KMS-11 (cell line): ENCODE results near the gene SPATA22.

ENCODE experiments used
- H2AFZ ChIP-seq: fragments of 200-600 bp; sonication (generic); 2 replicates; pipeline ENCODE4 v1.6.1; 2016; ENCODE audit warnings: antibody characterized with exemption, mixed run types, low read depth
- H3K27ac ChIP-seq: fragments of 200-600 bp; sonication (generic); 2 replicates; pipeline ENCODE4 v1.6.1; 2016; ENCODE audit warnings: mild to moderate bottlenecking, mixed run types
- H3K27me3 ChIP-seq: fragments of 200-600 bp; sonication (generic); 2 replicates; pipeline ENCODE4 v1.6.1; 2017; ENCODE audit warnings: mild to moderate bottlenecking, low read depth, mixed run types, moderate library complexity; ENCODE audit not compliant: insufficient read depth
- H3K36me3 ChIP-seq: fragments of 200-600 bp; sonication (generic); 2 replicates; pipeline ENCODE4 v1.6.1; 2017; ENCODE audit warnings: mild to moderate bottlenecking, mixed run types; ENCODE audit not compliant: insufficient read depth
- H3K4me1 ChIP-seq: fragments of 200-600 bp; sonication (generic); 2 replicates; pipeline ENCODE4 v1.6.1; 2016; ENCODE audit warnings: mild to moderate bottlenecking, low read depth, mixed run types; ENCODE audit not compliant: poor library complexity, severe bottlenecking
- H3K4me2 ChIP-seq: fragments of 200-600 bp; sonication (generic); 2 replicates; pipeline ENCODE4 v1.7.0; 2016; ENCODE audit warnings: mild to moderate bottlenecking, mixed run types
- H3K4me3 ChIP-seq: fragments of 200-600 bp; sonication (generic); IDR thresholded peaks from 2 replicates; pipeline ENCODE4 v1.6.1; 2017; ENCODE audit warnings: low read depth, low read length, mixed read lengths; ENCODE audit not compliant: insufficient read depth
- H3K79me2 ChIP-seq: fragments of 200-600 bp; sonication (generic); 2 replicates; pipeline ENCODE4 v1.6.1; 2016; ENCODE audit warnings: low read depth, mixed run types; ENCODE audit not compliant: insufficient read depth
- H3K9ac ChIP-seq: fragments of 200-600 bp; sonication (generic); 2 replicates; pipeline ENCODE4 v1.6.1; 2016; ENCODE audit warnings: mild to moderate bottlenecking, mixed run types
- H4K20me1 ChIP-seq: fragments of 200-600 bp; sonication (generic); 2 replicates; pipeline ENCODE4 v1.6.1; 2016; ENCODE audit warnings: mild to moderate bottlenecking, mixed run types; ENCODE audit not compliant: insufficient read depth
- CTCF ChIP-seq: fragments of 200-600 bp; sonication (generic); conservative IDR thresholded peaks from 2 replicates; pipeline ENCODE4 v1.6.1; 2017; ENCODE audit warnings: low read depth, mild to moderate bottlenecking, antibody characterized with exemption, low read length, moderate library complexity, mixed read lengths

Gene SPATA22

GRCh38 chr17:3507071-3507470 is 35.5 kb upstream of the SPATA22 start:
- Histone ChIP-seq H3K4me2 (no peak overlapping the region), H3K4me1 (no peaks in the 10 kb centered on the region), H3K36me3 (no peaks in the 10 kb centered on the region), H3K27ac (no peak overlapping the region), H3K4me3 (no peak overlapping the region), H3K27me3 (no peaks in the 10 kb centered on the region), H3K79me2 (no peaks in the 10 kb centered on the region), H3K9ac (no peak overlapping the region), H4K20me1 (no peaks in the 10 kb centered on the region), H2AFZ (no peak overlapping the region)
- no peak for TF ChIP-seq CTCF

GRCh38 chr17:3506054-3506453 is 34.4 kb upstream of the SPATA22 start:
- no peaks in the 10 kb centered on the region for H3K4me1 ChIP-seq
- no peak overlapping the region for H2AFZ ChIP-seq
- H3K36me3 ChIP-seq: no peaks in the 10 kb centered on the region
- no peaks in the 10 kb centered on the region for H4K20me1 ChIP-seq
- H3K27me3 ChIP-seq: no peaks in the 10 kb centered on the region
- no peaks in the 10 kb centered on the region for H3K79me2 ChIP-seq
- no peak overlapping the region for H3K4me3 ChIP-seq
- no peak overlapping the region for H3K27ac ChIP-seq
- no peak overlapping the region for H3K4me2 ChIP-seq
- TF ChIP-seq CTCF: no peak
- no peak overlapping the region for H3K9ac ChIP-seq

- no peaks in the 10 kb centered on the region for H4K20me1 ChIP-seq
- no peak overlapping the region for H3K27ac ChIP-seq
- H3K4me2 ChIP-seq: no peak overlapping the region
- no peak for TF ChIP-seq CTCF
- no peaks in the 10 kb centered on the region for H3K36me3 ChIP-seq
- H3K9ac ChIP-seq: no peak overlapping the region
- no peaks in the 10 kb centered on the region for H3K79me2 ChIP-seq
- no peaks in the 10 kb centered on the region for H3K27me3 ChIP-seq
- H2AFZ ChIP-seq: no peak overlapping the region
- H3K4me1 ChIP-seq: no peaks in the 10 kb centered on the region
- H3K4me3 ChIP-seq: no peak overlapping the region
Measured at GRCh38 chr17:3505008-3505407, 33.4 kb upstream of the SPATA22 start.

- H3K4me2 ChIP-seq: no peak overlapping the region
- no peak for TF ChIP-seq CTCF
- no peak overlapping the region for H2AFZ ChIP-seq
- no peaks in the 10 kb centered on the region for H4K20me1 ChIP-seq
- H3K36me3 ChIP-seq: no peaks in the 10 kb centered on the region
- no peaks in the 10 kb centered on the region for H3K79me2 ChIP-seq
- H3K4me1 ChIP-seq: no peaks in the 10 kb centered on the region
- H3K9ac ChIP-seq: no peak overlapping the region
- H3K27ac ChIP-seq: no peak overlapping the region
- H3K27me3 ChIP-seq: no peaks in the 10 kb centered on the region
- H3K4me3 ChIP-seq: no peak overlapping the region
Measured at GRCh38 chr17:3503285-3503684, 31.7 kb upstream of the SPATA22 start.

GRCh38 chr17:3502466-3502865 is 30.8 kb upstream of the SPATA22 start:
- Histone ChIP-seq H3K79me2 (no peaks in the 10 kb centered on the region), H3K27ac (no peak overlapping the region), H3K4me2 (no peak overlapping the region)

More at GRCh38 chr17:3502466-3502865, 30.8 kb upstream of the SPATA22 start:
- Histone ChIP-seq H4K20me1 (no peaks in the 10 kb centered on the region), H3K4me3 (no peak overlapping the region), H3K9ac (no peak overlapping the region), H2AFZ (no peak overlapping the region), H3K4me1 (no peaks in the 10 kb centered on the region), H3K36me3 (no peaks in the 10 kb centered on the region), H3K27me3 (no peaks in the 10 kb centered on the region)
- TF ChIP-seq CTCF: no peak
